Activated naive CD4-positive, alpha-beta T cell (primary cell): ENCODE data around the gene CHD2.
"Not testable (repeated sequence)": the region's sequence is repeated elsewhere in the genome, so short reads cannot be mapped to it uniquely, and the experiment has no call there.

Experiments
- DNase-seq, 4 experiments: peaks; one replicate each; lab custom pipeline; 2025; lab: John Stamatoyannopoulos, UW

The CHD2 gene

GRCh38 chr15:93020976-93021772 lies 121.0 kb downstream of the CHD2 start:
- no peak for DNase-seq

- DNase-seq: no peak
Observed at GRCh38 chr15:93024293-93024692, 124.2 kb downstream of the CHD2 start.

- DNase-seq: no peak
Observed at GRCh38 chr15:93024716-93025624, 124.8 kb downstream of the CHD2 start.

- DNase-seq: no peak
Observed at GRCh38 chr15:93025625-93025982, 125.5 kb downstream of the CHD2 start.

GRCh38 chr15:93026380-93026817 lies 126.3 kb downstream of the CHD2 start:
- no peak for DNase-seq

GRCh38 chr15:93027413-93027812 lies 127.3 kb downstream of the CHD2 start:
- DNase-seq: no peak

GRCh38 chr15:93028111-93028631 lies 128.0 kb downstream of the CHD2 start:
- no peak for DNase-seq

- DNase-seq: no peak
Observed at GRCh38 chr15:93028632-93029213, 128.6 kb downstream of the CHD2 start.

GRCh38 chr15:93029214-93029835 lies 129.2 kb downstream of the CHD2 start:
- no peak for DNase-seq

GRCh38 chr15:93029836-93030429 lies 129.8 kb downstream of the CHD2 start:
- DNase-seq: no peak

- peak; percentile 21 to 51 (median 28) for DNase-seq
Observed at GRCh38 chr15:93030430-93031102, 130.4 kb downstream of the CHD2 start.

- no peak for DNase-seq
Observed at GRCh38 chr15:93031103-93031464, 131.0 kb downstream of the CHD2 start.

GRCh38 chr15:93031557-93032384 lies 131.6 kb downstream of the CHD2 start:
- not testable (repeated sequence) for DNase-seq

- DNase-seq: not testable (repeated sequence)
Observed at GRCh38 chr15:93032515-93033206, 132.5 kb downstream of the CHD2 start.

- no peak for DNase-seq
Observed at GRCh38 chr15:93033434-93034045, 133.4 kb downstream of the CHD2 start.

- no peak for DNase-seq
Observed at GRCh38 chr15:93034512-93034911, 134.4 kb downstream of the CHD2 start.

- no peak for DNase-seq
Observed at GRCh38 chr15:93035092-93035915, 135.2 kb downstream of the CHD2 start.
